Mucosa of stomach (tissue), 1 donor: ENCODE results near the gene GLYATL1B.
"Not testable (repeated sequence)": the region's sequence is repeated elsewhere in the genome, so short reads cannot be mapped to it uniquely, and the experiment has no call there.

Experiments
- H3K27me3 ChIP-seq: one replicate; pipeline ENCODE4 v1.7.0; 2013; ENCODE audit warnings: mild to moderate bottlenecking, low read length; ENCODE audit not compliant: control insufficient read depth, insufficient read depth
- H3K36me3 ChIP-seq: one replicate; pipeline ENCODE4 v1.7.0; 2013; ENCODE audit warnings: low read length; ENCODE audit not compliant: control insufficient read depth, insufficient read depth
- H3K4me1 ChIP-seq: one replicate; pipeline ENCODE4 v1.7.0; 2013; ENCODE audit warnings: mild to moderate bottlenecking, low read length; ENCODE audit not compliant: control insufficient read depth, insufficient read depth
- H3K4me3 ChIP-seq: one replicate; pipeline ENCODE4 v1.7.0; 2013; ENCODE audit warnings: low read length
- H3K9ac ChIP-seq: one replicate; pipeline ENCODE4 v1.7.0; 2013; ENCODE audit warnings: mild to moderate bottlenecking, low read length, moderate library complexity
- H3K9me3 ChIP-seq: one replicate; pipeline ENCODE4 v1.7.0; 2013; ENCODE audit warnings: mild to moderate bottlenecking, low read length, moderate library complexity; ENCODE audit not compliant: control insufficient read depth
- donor health status: Pancreatic carcinoma.

Gene GLYATL1B

GRCh38 chr11:59086007-59086406 lies at the start of gene GLYATL1B:
Gene GLYATL1B, plus strand, starts transcription at chr11:59086307. Its CDS starts 0 bp downstream, at chr11:59086307.
- not testable (repeated sequence) for H3K36me3 ChIP-seq, H3K27me3 ChIP-seq, H3K9me3 ChIP-seq, H3K4me3 ChIP-seq, H3K4me1 ChIP-seq, H3K9ac ChIP-seq

GRCh38 chr11:59036542-59036941 lies 49.6 kb upstream of the GLYATL1B start:
- not testable (repeated sequence) for H3K9me3 ChIP-seq, H3K27me3 ChIP-seq, H3K9ac ChIP-seq, H3K36me3 ChIP-seq, H3K4me3 ChIP-seq, H3K4me1 ChIP-seq

GRCh38 chr11:59037434-59037833 lies 48.7 kb upstream of the GLYATL1B start:
- not testable (repeated sequence) for H3K4me3 ChIP-seq, H3K4me1 ChIP-seq, H3K27me3 ChIP-seq, H3K9me3 ChIP-seq, H3K36me3 ChIP-seq, H3K9ac ChIP-seq

GRCh38 chr11:59040607-59041006 lies 45.5 kb upstream of the GLYATL1B start:
- Histone ChIP-seq H3K4me1 (no peaks in the 10 kb centered on the region), H3K9me3 (no peaks in the 10 kb centered on the region), H3K27me3 (no peaks in the 10 kb centered on the region), H3K36me3 (no peaks in the 10 kb centered on the region), H3K4me3 (no peak overlapping the region), H3K9ac (no peak overlapping the region)

GRCh38 chr11:59051383-59051782 lies 34.7 kb upstream of the GLYATL1B start:
- not testable (repeated sequence) for H3K9ac ChIP-seq, H3K9me3 ChIP-seq, H3K27me3 ChIP-seq, H3K36me3 ChIP-seq, H3K4me1 ChIP-seq, H3K4me3 ChIP-seq

GRCh38 chr11:59052355-59052754 lies 33.8 kb upstream of the GLYATL1B start:
- not testable (repeated sequence) for H3K4me3 ChIP-seq, H3K9ac ChIP-seq, H3K4me1 ChIP-seq, H3K27me3 ChIP-seq, H3K36me3 ChIP-seq, H3K9me3 ChIP-seq

- Histone ChIP-seq H3K36me3 (no peaks in the 10 kb centered on the region), H3K27me3 (no peaks in the 10 kb centered on the region), H3K9me3 (no peaks in the 10 kb centered on the region), H3K9ac (no peak overlapping the region), H3K4me3 (no peak overlapping the region), H3K4me1 (peaks cover 3% of the 10 kb centered on the region)
Measured at GRCh38 chr11:59053387-59053786, 32.7 kb upstream of the GLYATL1B start.

- Histone ChIP-seq H3K4me3 (peak overlapping the region; percentile 41), H3K9ac (peak overlapping the region; percentile 28), H3K27me3 (peaks cover 19% of the 10 kb centered on the region)
- H3K9me3 ChIP-seq, H3K36me3 ChIP-seq, H3K4me1 ChIP-seq: not testable (repeated sequence)
Measured at GRCh38 chr11:59058120-59059033, 27.7 kb upstream of the GLYATL1B start.

- not testable (repeated sequence) for H3K4me3 ChIP-seq, H3K4me1 ChIP-seq, H3K9ac ChIP-seq, H3K36me3 ChIP-seq, H3K9me3 ChIP-seq
- H3K27me3 ChIP-seq: peaks cover 22% of the 10 kb centered on the region
Measured at GRCh38 chr11:59060096-59060495, 26.0 kb upstream of the GLYATL1B start.

GRCh38 chr11:59062602-59063529 lies 23.2 kb upstream of the GLYATL1B start:
- Histone ChIP-seq H3K27me3 (peaks cover 22% of the 10 kb centered on the region), H3K4me3 (no peak overlapping the region)

GRCh38 chr11:59063996-59064727 lies 21.9 kb upstream of the GLYATL1B start:
- H3K4me1 ChIP-seq, H3K4me3 ChIP-seq, H3K36me3 ChIP-seq, H3K9ac ChIP-seq, H3K9me3 ChIP-seq: not testable (repeated sequence)
- H3K27me3 ChIP-seq: peaks cover 22% of the 10 kb centered on the region

More at GRCh38 chr11:59062602-59063529, 23.2 kb upstream of the GLYATL1B start:
- Histone ChIP-seq H3K4me1 (peaks cover 1% of the 10 kb centered on the region), H3K36me3 (no peaks in the 10 kb centered on the region), H3K9ac (no peak overlapping the region), H3K9me3 (no peaks in the 10 kb centered on the region)
